Suprapubic skin (tissue), 3 donors: ENCODE results near the gene MBNL2.

ENCODE experiments used
- CTCF ChIP-seq, 2 donors: fragments of 200-600 bp in 1 of 2; fragments of 450-650 bp in 1 of 2; sonication (generic) in 1 of 2; IDR thresholded peaks; one replicate each; pipeline ENCODE4 v1.5.1; 2016 to 2019; ENCODE audit warnings: antibody characterized with exemption in 2 of 2, mild to moderate bottlenecking in 1 of 2, moderate library complexity in 1 of 2
- EP300 ChIP-seq: sonication (generic); formaldehyde crosslinking; IDR thresholded peaks from one replicate; pipeline ENCODE4 v1.6.1; 2017; ENCODE audit warnings: antibody characterized with exemption
- POLR2A ChIP-seq, 2 donors: fragments of 450-650 bp; IDR thresholded peaks; one replicate each; pipeline ENCODE4 v1.6.1; 2017; ENCODE audit warnings: antibody characterized with exemption in 2 of 2, mild to moderate bottlenecking in 2 of 2, moderate library complexity in 2 of 2

- TF ChIP-seq CTCF (IDR thresholded peaks at IDR 0.05) = no peak
- TF ChIP-seq POLR2A (IDR thresholded peaks at IDR 0.05) = no peak
- no peak for TF ChIP-seq EP300
These were observed 60.6 kb downstream of the MBNL2 start for GRCh38 chr13:97282705-97283104.
